Stimulated activated CD4-positive, alpha-beta T cell treated with anti-CD3 and anti-CD28 coated beads, Interleukin-4, amount 100 ng/mL, for 4 hours (primary cell): ENCODE measurements around the gene MAPK10.

ENCODE experiments used
- DNase-seq, 2 experiments: peaks; one replicate each; pipeline ENCODE4 v3.0.0-alpha.2; 2020

MAPK10 gene

DNA sequence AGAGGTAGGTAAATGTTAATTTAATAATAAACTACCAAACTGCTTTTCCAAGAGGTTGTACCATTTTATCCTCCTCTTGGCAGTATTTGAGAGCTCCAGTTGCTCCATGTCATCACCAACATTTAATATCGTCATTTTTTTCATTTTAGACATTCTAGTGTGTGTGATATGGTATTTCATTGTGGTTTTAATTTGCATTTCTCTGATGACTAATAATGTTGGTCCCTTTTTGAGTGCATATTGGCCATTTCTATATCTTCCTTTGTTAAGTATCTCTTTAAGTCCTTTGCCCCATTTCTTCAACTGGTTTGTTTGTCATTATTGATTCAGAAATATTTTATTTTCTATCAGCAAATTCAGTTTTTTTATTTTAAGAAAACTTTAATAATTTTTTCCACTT lies 88.8 kb downstream of the MAPK10 start:
- DNase-seq, result no peak

- DNase-seq, result no peak
Observed at GRCh38 chr4:86269354-86269753, 90.5 kb downstream of the MAPK10 start.

- no peak for DNase-seq
Observed at GRCh38 chr4:86264241-86264640, 95.6 kb downstream of the MAPK10 start.

DNA sequence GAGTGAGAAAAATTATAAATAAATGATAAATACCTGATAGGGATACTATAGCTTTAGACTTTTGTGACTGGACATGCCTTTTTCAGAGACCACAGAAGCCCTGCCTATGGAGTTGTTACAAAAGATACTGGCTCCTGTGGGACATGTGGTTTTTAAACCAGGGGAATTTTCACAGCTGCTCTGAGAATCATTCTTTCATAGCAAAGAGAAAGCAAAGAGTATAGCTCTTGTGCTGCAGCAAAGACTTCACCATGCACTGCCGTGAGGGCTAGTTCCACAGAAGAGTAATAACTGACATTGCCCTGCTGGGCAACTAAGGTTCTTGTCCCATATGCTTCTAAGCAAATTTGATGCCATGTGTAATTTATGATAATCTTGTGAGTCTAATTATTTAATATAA lies 98.2 kb downstream of the MAPK10 start:
- no peak for DNase-seq

GRCh38 chr4:86256086-86256485 lies 103.8 kb downstream of the MAPK10 start:
- DNase-seq, result no peak

DNA sequence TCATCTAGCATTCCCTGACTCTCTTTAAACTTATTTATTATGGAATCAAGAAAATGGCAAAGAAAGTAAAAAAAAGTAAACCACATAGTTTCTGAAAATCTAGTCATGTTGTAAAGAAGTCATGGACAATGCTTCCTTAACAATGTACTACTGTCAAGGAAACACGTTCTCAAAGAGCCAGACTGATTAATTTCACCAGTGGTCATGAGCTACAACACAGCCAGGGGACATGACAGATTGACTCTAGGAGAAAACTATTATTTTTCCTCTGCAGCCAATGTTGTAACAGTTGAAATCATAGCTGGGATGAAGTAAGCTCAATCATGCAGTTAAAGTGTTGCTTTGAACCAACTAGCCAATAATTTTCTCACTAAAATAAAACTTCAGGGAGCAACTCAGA lies 109.2 kb downstream of the MAPK10 start:
- no peak for DNase-seq

DNA sequence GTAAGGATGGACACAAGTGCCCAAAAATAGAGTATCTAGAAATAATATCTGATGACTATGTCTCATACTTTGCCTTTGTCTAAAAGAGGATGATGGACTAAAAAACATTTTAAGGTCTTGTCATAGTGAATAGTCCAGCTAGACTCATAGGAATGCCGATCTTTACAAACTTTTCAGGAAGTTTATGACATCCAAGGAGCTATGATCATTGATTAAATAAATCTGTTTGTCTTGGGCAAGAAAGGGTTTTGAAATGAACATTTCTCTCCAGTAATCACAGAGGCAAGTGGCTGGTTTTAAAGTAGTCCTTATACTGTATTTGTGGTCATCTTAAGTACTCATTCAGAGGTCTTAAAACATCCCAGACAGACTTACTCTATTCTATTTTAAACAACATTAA lies 109.8 kb downstream of the MAPK10 start:
- no peak for DNase-seq

GRCh38 chr4:86249074-86249473 lies 110.8 kb downstream of the MAPK10 start:
- DNase-seq, result no peak

GRCh38 chr4:86247906-86248305 lies 111.9 kb downstream of the MAPK10 start:
- DNase-seq, result no peak

- no peak for DNase-seq
Observed at GRCh38 chr4:86247320-86247719, 112.5 kb downstream of the MAPK10 start.

GRCh38 chr4:86243750-86244149 lies 116.1 kb downstream of the MAPK10 start:
- no peak for DNase-seq

- no peak for DNase-seq
Observed at GRCh38 chr4:86242677-86243076, 117.2 kb downstream of the MAPK10 start.

- DNase-seq, result no peak
Observed at GRCh38 chr4:86235549-86235948, 124.3 kb downstream of the MAPK10 start.

DNA sequence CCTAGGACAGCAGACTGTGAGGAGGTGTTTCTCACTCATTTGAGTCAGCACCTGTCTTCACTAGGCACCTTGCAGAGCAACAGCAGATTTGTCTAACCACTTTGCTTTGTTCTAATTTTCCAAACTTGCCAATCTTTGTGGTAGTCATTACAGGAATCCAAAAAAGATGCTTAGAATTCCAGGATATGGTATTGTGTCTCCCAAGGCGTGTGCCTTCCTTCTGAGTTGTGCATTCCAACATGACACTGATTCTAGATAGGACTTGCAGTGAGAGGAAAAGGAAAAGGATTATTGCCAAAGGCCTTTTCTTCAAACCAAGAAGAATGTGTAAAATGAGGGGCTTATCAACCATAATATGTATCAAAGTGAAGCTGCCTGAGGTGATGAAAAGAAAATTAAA lies 126.2 kb downstream of the MAPK10 start:
- no peak for DNase-seq

- no peak for DNase-seq
Observed at GRCh38 chr4:86233090-86233489, 126.8 kb downstream of the MAPK10 start.

GRCh38 chr4:86223472-86223871 lies 136.4 kb downstream of the MAPK10 start:
- no peak for DNase-seq

GRCh38 chr4:86221002-86221401 lies 138.9 kb downstream of the MAPK10 start:
- no peak for DNase-seq

DNA sequence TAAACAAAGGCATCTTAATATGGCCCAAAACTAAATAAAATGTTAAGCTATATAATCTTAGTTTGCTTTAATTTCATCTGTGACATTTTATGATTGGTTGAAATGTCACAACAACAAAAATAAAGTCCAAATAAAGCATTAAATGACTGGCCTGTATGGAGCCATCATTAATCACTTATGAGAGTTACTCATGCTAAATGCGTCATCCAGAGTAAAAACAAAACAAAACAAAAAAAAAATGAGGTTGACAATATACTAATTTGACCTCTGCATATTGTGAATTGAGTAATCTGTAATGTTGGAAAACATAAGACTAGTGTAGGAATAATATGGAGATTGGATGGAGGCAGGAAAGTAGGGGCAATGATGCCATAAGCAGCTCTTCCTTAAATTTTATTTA lies 139.7 kb downstream of the MAPK10 start:
- DNase-seq, result no peak

DNA sequence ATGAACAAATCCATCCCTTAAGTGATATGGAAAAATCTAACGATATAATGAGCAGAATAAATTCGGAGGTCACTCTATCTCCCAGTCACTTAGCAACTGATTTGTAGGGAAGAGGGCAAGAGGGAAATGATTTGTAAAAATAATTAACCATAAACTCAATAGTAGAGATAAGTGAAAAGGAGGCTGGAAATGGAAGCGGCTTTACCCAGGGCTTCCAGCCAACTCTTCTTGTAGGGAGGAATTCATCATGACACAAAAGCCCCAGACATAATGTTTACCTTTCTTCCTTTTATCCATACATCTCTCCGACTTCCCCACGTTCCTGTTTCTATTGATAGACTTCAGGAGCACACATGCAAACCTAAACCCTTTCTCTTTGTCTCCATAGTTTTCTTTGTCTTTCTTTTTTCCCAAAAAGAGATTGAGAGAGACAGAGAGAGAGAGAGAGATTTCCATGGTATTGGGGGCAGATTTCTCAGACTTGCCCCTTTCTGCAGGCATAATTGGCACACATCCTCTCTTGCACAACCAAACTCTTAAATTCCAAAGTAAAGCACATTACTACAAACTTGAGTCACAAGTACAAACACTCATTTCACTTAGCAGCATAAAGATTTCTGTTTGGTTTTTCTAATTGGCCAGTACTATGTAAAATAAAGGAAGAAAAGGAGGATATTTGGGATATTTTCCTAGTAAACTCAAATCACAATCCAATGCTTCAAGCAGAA lies 140.9 kb downstream of the MAPK10 start:
- DNase-seq, result no peak

GRCh38 chr4:86203176-86203575 lies 156.7 kb downstream of the MAPK10 start:
- DNase-seq, result no peak

GRCh38 chr4:86185659-86186058 lies 174.2 kb downstream of the MAPK10 start:
- DNase-seq, result no peak

DNA sequence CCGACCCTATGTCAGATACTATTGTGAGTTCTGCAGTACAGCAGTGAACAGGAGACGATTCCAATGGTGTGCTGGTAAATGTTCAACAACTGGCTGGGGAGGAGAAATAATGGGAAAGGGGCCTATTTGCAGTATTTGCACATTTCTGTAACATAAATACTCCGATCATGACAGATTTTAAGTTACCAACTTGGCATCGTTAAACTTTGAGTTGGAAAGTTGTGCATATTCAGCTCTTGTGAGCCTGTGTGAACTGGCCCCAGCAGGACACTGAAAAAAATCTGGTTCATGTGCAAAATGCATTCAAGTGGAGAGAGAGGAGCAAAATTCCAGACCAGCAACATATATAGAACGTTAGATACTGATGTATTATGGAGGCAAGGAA lies 175.0 kb downstream of the MAPK10 start:
- no peak for DNase-seq

- no peak for DNase-seq
Observed at GRCh38 chr4:86184216-86184900, 175.5 kb downstream of the MAPK10 start.

- no peak for DNase-seq
Observed at GRCh38 chr4:86181585-86181984, 178.3 kb downstream of the MAPK10 start.

- DNase-seq, result no peak
Observed at GRCh38 chr4:86178211-86178610, 181.6 kb downstream of the MAPK10 start.
